HG03159 (cell line): ENCODE measurements around the gene ZNF394.
A peak's percentile ranks its signal among the peaks of the same experiment; 100 is the strongest.

Experiments used
- ATAC-seq: cut with Tn5 transposase; IDR thresholded peaks from one replicate; pipeline ENCODE4 v1.9.1; 2021; ENCODE audit warnings: mild to moderate bottlenecking, moderate library complexity; ENCODE audit not compliant: unreplicated experiment

The ZNF394 gene

DNA sequence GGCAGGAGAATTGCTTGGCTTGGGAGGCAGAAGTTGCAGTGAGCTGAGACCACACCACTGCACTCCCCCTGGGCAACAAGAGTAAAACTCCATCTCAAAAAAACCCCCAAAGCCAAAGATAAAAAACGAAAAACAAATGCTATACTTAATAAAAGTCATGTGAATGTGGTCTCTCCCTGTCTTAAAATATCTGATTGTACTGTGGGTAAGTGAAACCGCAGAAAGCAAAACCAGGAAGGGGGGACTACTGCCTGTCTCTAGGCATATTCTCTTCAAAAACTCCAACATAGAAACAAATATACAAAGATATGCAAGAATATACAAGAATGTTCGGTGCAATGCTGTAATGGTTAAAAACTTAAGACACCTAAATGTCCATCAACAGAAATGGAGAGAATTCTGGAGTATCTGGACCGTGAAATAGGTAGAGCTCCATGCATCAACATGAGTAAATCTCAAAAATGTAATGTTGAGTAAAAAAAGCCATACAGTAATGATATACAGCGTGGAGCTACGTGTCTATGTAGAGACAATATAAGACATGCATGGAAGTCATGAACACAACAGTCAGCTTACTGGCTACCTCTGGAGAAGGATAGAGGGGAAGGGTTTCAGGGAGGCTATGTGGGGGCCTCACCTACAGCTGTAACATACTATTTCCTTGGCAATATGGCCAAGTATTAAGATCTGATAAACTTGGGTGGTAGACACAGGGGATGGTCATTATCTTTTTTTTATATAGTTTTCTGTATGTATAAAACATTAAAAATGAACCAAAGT is 2.1 kb downstream of the ZNF394 start:
- no peak for ATAC-seq

- ATAC-seq, result no peak
Observed at GRCh38 chr7:99493823-99494222, 6.3 kb downstream of the ZNF394 start.

- ATAC-seq, result no peak
Observed at GRCh38 chr7:99490878-99491277, 9.2 kb downstream of the ZNF394 start.

- no peak for ATAC-seq
Observed at GRCh38 chr7:99489235-99489634, 10.8 kb downstream of the ZNF394 start.

DNA sequence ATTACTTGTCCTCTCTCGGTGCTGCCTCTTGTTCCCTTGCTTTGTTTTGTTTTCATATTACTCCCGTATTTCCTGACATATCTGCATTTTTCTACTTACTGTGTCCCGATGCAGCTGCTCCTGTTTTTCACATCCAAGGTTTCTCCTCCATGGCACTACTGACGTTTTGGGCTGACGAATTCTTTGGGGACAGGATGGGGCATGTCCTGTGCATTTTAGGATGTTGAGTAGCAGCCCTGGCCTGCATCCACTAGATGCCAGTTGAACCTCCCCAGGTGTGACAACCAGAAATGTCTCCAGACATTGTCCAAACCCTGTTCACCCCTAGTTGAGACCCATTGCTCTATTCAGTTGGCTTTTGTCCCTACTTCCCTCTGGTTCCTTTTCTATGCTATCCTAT is 15.0 kb downstream of the ZNF394 start:
- no peak for ATAC-seq

DNA sequence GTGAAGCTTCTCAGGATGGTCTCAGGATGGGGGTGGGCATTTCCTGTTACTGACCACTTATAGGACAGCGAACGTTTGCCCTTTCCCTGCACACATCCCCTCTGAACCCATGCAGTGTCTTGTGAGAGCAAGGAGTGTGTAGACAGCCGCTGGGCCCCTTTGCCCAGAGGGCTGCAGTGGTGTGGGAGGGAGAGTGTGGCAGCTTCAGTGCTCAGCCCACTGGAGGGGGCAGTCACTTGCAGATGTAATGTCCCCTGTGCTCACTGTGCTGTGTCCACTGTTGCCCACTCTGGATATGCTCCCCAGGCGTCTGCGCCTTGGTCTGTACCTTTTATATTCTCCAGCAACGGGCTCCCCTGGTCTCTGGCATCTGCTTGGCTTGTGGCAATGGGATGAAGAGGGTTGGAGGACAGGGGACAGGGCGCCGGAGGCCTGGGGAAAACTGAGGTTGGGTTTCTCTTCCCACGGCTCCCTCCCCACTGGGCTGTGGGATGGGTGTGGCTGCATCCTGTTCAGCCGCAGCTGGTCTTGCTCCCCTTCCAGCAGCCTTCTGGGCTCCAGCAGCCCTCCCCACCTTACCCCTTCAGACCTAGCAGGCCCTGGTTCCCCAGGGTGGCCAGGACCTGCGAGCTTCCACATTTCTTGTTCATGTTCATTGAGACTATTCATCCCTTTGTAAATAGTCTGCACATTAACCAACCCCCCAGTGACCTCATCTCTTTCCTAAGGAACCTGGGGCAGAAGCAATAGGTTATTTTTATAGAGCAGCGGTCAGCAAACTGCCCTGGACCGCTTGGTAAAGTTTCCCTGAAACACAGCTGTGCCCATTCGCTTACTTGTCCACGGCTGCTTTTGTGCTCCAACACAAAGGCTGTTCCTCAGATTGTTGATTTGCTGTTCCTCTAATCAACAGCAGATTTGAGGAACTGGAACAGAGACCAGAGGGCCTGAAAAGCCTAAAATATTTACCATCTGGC is 21.3 kb downstream of the ZNF394 start:
- ATAC-seq, result no peak

- ATAC-seq, result no peak
Observed at GRCh38 chr7:99476107-99476506, 24.0 kb downstream of the ZNF394 start.

DNA sequence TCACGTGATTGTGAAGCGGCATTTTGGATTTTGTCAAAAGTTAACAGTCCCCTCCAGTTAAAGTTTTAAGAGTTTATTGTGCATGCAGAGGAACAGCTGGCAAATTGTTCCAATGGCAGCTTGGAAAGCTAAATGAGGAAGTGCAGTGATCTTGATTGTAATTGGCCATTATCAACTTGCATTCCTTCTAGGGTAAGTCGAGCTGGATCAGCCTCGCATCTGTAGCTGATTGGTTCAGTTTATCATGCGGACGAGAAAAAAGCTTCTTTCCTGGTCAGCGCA is 26.8 kb downstream of the ZNF394 start:
- ATAC-seq, result no peak

DNA sequence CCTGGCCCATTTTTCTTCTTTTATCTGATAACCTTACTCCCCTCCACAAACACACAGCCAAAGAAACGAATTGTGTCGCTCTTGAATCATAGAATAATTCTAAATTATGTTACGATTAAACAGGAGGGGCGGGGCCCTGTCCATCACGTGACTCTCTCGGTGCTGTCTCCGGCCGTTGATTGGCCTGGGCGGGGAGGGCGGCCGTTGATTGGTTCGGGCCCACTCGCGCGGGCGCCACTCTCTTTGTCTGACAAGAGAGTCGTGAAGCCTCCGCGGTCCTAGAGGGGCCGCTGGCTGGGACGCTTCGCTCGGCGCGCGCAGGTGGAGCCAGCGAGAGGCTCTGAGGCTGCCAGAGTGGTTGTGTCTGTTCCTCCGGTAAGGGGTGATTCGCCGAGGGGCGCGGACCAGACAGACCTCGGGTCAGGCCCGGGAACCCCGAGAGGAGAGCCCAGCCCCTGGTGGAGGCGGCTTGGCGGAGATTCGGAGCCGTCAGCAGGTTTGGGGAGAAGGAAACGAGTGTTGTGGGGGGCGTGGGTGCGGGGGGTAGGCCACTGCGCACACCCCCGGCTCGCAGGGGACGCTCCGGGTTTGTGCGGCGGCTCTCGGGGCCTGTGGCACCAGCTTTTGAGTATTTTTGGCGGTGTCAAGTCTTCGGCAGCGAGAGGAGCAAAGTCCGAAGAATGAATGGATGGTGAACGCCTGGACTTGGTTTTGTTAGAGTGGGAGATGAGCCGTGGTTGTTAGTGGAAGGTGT is 27.3 kb downstream of the ZNF394 start, which contains the start of gene ZNF789:
Gene ZNF789 (plus strand): TSS at position 330 of the 754 bp plus-strand sequence. CDS start 3,567 bp downstream, outside the sequence.
- peak; percentile 89 for ATAC-seq

DNA sequence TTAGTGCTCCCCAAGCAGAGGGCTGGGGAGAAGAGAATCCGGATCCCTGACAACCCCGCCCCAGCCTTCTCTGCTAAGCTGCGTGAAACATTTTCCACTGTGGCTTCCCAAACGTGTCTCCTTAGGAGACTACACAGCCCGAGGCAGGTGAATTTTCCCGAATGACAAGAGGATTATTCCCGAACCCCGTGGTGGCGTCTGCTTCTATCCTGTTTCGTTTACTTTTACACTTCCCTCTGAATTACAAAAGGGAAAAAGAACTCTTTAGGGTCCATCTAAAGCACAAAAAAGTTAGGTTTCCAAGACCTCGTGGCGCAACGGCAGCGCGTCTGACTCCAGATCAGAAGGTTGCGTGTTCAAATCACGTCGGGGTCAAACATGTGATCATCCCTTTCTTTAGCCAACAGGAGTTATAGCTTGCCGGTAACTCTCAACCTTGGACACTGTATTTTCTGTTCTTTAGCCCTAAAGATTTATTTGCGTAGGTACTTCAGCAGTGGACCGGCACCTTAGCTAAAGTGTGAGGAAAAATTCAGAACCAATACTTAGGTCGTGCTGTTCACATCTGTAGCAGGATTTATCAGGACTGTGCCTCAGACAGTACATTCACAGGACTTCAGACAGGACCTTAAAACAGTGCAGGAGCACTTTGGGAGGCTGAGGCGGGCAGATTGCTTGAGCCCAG is 30.6 kb downstream of the ZNF394 start:
- no peak for ATAC-seq

GRCh38 chr7:99468336-99468918 is 31.7 kb downstream of the ZNF394 start:
- ATAC-seq, result no peak

DNA sequence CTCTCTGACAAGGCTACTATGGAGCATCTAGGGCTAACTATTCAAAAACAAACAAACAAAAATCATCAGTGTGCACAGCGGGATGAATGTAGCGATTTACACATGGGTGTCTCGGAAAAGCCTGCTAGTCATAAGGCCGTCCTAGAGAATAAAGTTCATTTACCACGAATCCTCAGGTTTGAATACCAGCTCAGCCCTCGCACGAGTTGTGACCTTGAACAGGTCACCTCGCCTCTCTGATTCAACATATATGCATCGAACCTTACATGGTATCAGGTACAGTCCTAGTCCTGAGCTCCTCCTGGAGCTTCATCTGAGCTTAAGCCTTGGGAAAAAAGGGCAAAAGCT is 34.7 kb downstream of the ZNF394 start:
- ATAC-seq, result no peak

GRCh38 chr7:99461221-99461620 is 38.9 kb downstream of the ZNF394 start:
- no peak for ATAC-seq

- ATAC-seq, result no peak
Observed at GRCh38 chr7:99460651-99461050, 39.4 kb downstream of the ZNF394 start.

DNA sequence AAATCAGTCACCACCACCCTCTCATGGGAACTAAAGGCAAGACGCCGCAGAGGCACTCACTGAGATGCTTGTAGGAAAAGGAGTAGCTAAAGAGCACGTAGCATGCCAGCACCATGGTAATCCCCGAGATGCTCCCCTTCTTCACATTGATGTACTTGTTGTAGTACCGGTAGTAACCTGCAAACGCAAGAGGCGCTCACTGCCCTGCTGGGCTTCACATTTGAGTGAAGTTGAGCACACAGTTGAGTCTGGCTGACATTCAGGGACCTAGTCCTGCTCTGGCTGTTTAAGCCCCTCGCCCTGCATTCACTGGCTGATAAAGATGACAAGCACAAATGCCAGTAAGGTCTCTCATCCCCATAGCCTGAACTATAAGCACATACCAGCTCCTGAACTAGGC is 41.0 kb downstream of the ZNF394 start:
- no peak for ATAC-seq

- no peak for ATAC-seq
Observed at GRCh38 chr7:99457650-99458493, 42.2 kb downstream of the ZNF394 start.

- ATAC-seq, result no peak
Observed at GRCh38 chr7:99457050-99457649, 42.9 kb downstream of the ZNF394 start.

DNA sequence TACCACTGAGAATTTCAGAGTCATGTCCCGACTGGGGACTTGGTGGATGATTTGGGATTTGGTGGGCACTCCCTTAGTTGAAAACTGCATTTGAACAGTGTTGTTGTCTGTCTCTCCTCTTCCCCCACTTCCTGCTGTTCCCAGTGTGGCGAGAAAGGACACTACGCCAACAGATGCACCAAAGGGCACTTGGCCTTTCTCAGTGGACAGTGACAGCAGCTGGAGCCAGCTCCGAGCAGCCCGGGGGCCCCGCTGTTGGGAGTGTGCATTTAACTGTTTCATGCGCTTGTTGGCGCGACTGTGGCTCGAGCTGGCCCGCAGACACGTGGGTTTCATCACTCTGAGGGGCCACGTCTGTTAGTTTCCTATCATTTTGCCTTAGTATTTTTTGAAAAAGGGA is 43.8 kb downstream of the ZNF394 start:
- ATAC-seq, result no peak

DNA sequence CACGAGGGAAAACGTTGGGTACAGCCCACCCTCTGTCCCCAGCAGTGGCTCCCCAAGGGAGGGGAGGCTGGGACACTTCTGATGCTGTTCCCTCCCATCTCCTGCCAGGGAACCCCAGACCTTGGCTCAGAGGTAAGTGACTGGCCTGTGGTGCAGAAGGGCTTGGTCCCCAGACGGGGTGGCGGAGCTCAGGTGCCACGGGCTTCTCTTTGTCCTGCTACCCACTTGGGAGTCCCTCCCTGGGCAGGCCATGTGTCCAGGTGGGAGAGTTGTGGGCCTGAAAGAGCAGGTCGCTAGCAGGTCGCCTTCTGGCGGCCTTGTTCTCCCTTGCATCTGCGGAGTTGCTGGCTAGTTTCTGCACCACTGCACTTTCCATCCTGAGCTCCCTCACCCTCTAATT is 44.2 kb downstream of the ZNF394 start:
- no peak for ATAC-seq
